HG03354 (cell line): ENCODE data around the gene ABR.
"Not testable (repeated sequence)": the region's sequence is repeated elsewhere in the genome, so short reads cannot be mapped to it uniquely, and the experiment has no call there.

ENCODE experiments used
- ATAC-seq: cut with Tn5 transposase; IDR thresholded peaks from one replicate; pipeline ENCODE4 v1.9.1; 2021; ENCODE audit warnings: mild to moderate bottlenecking; ENCODE audit not compliant: unreplicated experiment, poor library complexity, severe bottlenecking

ABR gene

DNA sequence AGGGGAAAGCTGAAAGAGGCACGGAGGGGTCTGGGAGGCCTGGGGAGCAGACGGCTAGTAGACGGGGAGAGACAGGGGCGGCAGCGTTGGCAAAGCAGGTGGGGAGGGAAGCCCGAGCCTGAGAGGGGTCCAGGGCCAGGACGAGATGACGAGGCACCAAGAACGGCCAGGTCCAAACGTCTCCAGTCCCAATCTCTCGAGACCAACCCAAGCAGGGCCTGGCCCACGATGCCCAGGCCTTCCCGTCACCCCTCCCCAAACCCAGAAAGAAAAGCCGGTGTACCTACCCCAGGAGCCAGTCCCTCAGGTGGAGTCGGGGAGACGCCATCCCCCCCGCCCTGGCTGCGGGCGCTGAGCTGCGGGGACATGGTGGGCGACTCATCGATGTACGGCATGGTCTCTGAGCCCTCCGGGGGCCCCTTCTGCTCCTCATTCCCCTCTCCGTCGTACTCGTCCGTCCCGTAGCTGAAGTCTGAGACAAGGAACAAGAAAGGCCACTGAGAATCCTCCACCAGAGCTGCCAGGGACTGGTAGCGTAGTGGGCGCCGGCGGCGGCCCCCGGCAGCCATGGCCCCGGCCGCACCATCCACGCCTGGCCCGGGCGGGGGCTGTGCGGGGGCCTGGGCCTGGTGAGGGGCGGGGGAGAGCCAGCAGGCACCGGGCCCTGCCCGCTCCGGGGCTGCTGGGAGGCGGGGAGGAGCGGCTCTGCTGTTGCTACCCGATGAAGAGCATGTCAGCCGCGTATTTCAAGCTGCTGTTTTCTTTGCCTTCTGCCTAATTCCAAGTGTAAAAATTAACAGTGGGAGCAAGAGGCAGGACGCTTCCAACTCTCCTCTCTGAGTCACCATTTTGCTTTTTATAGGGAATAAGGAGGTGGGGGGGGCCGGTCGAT, 54.6 kb downstream of the ABR start:
- no peak for ATAC-seq

DNA sequence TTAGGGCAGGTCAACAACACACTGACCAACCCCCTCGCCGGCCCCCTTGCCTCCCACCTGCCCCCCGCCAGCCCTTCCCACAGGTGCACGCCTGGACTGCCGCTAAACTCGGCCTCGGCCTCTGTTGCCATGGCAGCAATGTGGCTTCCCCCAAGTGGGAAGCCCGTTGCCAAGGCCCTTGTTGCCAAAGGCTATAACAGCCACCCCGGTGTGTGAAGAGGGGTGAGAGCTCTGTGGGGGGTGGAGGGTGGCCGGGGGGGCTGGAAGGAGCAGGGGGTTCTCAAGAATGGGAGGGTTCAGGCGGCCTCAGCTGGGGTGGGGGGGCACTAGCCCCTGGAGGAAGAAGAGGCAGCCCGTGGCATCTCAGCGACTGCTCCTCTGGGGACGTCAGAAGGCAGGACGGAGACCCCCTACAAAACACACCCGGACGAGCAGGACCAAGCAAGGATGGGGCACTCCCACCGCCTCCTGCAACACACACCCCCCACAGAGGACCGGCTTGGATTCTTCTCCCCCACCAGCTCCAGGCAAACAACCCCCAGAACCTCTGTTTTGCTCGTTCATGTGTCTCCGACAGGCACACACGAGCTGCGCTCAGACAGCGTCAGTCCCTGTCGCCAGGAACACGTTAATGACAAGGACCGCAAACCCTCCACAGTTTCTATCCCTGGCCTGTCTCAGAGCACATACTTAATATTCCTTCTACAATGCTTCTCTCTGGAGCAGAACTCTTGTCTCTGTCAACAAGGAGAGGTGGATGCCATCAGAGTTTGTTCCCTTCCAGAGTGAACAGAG, 55.7 kb downstream of the ABR start:
- no peak for ATAC-seq

DNA sequence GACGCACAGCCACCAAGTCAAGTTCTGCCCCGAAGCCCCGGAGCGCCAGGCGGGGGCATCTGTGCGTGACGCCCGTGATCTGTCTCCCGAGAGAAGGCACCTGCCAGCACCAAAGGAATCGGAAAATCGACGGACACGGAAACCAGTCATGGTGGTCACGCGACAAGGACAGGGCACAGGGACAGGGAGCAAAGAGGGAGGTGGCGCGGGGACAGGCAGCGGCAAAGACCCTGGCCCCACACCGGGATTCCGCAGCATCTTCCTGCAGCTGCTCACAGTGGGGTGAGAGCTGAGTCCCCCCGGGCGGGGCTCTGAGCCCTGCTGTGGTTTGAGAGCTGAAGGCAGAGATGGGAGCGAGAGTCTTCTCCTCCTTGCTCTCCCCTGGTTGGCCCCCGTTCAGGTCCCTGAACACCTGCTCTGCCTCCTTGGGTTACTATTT, 56.4 kb downstream of the ABR start:
- no peak for ATAC-seq

DNA sequence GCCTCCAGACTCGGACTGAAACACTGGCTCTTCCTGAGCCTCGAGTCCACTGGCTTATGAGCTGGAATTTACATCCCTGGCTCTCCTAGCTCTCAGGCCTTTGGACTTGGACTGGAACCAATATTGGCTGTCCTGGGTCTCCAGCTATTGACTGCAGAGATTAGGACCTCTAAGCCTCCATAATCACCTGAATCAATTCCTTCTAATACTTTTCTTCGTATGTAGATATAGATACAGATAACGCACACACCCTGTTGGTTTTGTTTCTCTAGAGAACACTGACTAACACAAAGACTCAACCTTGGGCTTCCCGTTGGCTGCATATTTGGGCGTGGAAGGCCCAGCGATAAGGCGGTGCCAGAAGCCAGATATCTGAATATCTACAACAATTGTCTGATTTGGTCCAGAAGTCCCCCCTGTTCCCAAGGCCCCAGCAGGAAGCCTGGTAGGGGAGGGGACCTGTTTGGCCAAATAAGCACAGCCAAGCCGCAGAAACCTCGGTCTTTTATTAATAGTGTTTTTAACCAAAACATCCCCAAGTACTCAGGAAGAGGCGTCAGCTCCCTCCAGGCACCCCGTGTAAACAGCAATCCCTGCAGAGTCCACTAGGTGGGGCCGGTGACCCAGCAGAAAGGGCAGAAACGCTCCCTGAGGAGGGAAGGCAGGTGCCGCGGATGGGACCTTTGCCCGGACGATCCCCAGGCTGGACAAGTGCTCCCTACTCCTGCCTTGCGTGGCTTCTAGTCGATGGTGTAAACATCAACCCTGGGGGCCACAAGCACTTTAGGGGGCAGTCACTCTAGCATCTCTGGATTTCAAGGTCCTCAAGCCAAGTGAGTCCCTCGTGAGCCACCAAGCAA, 57.0 kb downstream of the ABR start:
- no peak for ATAC-seq

DNA sequence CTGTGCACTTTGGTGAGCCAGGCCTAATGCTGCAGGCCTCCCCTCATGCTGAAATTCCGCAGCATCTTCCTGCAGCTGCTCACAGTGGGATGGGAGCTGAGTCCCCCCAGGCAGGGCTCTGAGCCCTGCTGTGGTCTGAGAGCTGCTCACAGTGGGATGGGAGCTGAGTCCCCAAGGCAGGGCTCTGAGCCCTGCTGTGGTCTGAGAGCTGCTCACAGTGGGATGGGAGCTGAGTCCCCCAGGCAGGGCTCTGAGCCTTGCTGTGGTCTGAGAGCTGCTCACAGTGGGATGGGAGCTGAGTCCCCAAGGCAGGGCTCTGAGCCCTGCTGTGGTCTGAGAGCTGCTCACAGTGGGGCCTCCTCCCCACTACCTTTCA, 58.4 kb downstream of the ABR start:
- ATAC-seq = not testable (repeated sequence)

DNA sequence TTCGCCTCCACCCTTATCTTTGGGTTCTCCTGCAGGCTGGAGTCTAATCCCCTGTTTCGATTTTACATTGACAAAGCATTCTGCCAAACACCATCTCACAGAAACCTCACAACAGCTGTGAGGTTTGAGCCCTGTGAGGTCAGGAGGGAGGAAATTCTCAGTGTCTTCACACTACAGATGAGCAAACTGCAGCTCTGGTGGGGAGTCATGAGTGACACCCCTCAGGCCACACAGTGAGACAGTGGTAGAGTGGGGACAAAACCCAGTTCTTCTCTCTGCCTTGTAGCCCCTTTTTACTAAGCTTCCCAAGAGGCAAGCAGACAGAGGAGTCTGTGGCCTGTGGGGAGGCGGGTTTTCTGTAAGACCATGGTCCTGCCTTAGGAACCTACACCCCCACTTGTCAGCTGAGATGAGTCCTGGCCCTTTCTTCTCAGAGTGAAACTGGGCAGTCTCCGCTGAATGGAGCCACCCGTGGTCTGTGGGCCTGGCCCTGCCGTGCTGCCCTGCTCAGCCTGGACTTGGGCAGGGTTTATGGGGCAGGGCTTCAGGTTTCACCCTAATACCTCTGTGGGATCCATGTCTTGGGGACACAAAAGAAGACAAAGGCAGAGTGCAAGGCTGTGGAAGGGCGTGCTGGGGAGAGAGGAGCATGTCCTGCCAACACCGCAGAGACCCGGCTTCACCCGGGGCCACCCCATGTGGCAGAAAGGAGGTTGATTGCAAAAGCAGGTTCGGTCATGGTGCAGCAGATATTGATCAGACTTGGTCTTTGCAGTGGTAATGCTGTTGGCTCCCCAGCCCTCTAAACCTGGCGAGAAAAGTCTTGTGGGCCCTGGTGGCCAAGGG, 59.0 kb downstream of the ABR start:
- ATAC-seq = no peak

DNA sequence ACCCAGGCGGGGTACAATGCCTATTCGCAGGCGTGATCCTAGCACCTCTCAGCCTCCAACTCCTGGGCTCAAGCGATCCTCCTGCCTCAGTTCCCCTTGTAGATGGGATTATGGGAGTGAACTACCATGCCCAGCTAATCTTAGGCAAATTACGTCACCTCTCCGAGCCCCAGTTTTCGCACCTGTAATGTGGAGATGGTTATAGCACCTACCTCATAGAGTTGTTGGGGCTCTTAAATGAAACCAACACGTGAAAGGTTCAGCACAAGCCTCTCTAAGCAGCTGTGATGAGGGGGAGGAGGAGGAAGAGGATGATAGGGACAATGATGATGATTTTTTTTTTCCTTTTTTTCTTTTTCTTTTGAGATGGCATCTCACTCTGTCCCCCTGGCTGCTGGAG, 59.9 kb downstream of the ABR start:
- no peak for ATAC-seq

DNA sequence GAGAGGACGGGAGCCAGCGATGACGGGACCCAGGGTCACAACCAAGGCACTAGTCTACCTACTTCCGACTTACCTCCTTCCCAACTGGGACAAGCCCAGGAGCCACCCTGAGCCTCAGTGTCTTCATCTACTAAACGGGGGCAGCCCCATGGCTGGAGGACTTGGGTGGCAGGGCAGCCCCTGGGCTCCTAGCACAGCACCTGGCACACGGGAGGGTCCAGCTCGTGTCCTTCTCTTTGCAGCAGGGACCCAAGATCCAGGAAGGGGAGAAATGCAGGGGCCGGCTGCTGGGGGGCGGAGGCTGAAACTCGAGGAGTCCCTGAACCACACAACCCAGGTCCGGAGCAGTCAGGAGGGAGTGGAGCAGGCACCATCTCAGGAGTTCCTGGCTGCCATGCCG, 63.2 kb downstream of the ABR start:
- no peak for ATAC-seq

DNA sequence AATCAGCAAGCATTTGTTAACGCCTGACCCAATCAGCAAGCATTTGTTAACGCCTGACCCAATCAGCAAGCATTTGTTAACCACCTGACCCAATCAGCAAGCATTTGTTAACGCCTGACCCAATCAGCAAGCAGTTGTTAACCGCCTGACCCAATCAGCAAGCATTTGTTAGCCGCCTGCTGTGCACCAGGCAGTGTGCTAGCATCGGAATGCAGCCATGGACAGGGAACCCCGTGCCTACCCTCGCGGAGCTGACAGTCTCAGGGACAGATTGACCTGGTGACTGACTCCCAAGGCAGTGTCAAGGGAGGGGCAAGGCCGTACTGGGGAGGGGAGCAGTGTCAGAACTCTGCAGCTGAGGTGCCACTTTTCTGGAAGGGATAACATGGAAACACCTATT, 66.9 kb downstream of the ABR start:
- no peak for ATAC-seq

DNA sequence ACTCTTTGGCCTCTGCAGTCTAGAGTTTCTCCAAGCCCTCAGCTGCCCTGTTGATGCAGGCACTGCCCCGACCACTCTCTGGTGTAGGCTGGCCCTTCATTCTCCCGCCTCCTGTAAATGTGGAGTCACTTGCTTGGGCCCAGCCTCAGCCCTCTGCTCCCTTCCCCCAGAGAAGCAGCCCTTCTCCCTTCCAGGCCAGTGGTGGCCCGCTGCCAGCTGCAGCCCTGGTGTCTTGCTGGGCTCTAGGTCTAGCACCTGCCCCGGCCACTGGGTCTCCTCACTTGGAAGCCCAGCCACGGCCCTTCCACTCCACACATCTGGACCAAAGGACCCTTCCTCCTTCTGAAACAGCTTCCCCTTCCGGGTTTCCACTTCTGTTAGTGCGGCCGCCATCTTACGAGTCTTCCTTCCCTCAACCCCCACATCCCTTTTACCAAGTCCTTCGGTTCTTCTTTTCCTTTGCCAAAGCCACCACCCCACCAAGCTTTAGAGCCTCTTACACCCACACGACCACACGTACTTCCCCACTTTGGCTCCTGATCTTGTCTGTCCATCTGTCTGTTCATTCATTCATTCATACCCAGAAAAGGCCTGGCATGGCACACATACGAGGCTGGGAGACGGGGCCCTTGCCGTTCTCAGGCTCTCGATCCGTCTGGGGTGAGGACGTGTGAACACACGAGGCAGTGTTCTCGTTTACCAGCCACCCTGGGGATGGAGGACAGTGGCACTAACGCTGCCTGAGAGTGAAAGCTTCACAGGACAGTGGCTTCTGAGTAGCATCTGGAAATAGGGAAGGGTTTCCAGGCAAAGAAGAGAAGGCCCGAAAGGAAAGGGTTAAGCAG, 68.0 kb downstream of the ABR start:
- no peak for ATAC-seq

DNA sequence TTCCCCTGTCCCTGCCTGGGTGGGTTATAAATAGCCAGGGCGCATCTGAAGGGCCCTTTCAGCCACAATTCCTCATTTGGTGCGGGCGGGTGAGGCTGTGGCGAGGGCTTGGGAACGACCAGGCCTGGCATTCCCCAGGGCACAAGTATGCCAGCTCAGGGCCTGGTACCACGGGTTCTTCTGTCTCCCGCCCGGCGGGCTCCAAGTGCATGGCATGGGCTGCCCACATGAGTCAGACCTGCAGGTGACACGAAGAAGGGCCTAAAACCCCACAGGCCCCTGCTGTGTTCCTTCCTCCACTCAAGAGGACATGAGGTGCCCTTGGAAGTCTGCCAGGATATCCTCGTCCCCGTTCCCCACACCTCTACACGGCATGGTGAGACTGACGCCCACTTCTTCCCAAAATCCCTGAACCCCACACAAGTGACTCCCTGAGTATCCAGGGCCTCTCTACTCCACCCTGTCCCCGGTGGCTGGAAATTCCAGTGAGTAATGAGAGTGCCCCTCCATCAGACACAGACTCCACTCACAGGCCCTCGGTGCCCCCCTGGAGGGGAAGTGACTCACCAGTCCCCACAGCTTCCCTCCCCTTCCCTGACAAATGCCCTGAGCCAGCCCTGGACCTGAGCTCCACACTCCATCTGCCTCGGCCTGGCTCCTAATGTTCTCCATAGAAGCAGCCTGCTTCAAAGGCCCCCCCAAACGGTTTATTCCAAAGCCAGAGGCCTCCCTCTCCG, 68.8 kb downstream of the ABR start:
- ATAC-seq = no peak

DNA sequence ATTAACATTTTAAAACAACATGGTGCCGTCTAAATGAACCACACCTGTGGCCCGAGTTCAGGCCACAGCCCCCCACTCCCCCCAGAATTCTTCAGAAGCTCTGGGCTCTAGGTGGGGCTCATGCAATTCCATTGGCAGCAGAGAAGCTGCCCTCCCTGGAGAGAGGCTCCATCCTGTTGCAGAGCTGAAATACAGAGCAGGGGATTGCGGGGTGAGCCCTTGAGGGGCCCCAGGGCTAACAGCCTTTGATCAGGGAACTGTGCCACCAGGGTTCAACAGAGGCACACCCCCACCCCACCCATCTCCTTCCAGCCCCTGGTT, 69.3 kb downstream of the ABR start:
- no peak for ATAC-seq

DNA sequence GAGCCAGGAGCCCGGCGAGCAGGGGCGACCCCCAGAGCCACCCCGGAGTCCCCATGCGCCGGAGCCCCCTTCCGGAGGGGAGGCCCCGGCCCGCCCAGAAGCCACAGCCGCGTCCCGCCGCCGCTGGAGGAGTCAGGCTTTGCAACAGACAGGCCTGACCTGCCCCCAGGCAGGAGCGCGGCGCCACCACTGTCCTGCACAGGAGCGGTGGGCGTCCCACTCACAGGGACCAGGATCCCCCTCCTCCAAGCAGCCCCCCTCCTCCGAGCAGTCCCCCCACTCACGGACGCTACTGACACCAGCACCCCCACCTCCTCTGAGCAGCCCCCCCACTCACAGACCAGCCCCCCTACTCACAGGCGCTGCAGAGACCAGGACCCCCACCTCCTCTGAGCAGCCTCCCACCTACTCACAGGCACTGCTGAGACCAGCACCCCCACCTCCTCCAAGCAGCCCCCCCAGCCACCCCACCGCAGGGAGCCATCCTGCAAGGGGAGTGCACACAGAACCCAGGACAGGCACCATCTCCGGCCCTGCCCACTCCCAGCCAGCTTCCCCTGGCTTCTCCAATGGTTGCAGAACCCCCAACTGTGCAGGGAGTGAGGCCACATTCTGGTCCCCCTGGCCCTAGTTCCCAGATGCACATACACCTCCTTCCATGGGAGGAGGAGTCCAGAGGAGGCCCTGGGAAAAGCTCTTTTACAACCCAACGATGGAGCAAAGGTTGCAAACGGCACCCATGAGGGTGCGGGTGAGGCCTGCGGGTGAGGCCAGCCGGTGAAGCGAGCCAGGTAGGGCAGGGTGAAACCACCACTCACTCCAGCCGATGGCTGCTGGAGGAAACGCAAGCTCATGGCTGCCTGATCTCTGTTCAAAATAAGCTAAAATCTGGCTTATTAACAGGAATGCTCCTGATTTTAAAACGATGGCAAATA, 69.9 kb downstream of the ABR start:
- ATAC-seq = peak; percentile 47

DNA sequence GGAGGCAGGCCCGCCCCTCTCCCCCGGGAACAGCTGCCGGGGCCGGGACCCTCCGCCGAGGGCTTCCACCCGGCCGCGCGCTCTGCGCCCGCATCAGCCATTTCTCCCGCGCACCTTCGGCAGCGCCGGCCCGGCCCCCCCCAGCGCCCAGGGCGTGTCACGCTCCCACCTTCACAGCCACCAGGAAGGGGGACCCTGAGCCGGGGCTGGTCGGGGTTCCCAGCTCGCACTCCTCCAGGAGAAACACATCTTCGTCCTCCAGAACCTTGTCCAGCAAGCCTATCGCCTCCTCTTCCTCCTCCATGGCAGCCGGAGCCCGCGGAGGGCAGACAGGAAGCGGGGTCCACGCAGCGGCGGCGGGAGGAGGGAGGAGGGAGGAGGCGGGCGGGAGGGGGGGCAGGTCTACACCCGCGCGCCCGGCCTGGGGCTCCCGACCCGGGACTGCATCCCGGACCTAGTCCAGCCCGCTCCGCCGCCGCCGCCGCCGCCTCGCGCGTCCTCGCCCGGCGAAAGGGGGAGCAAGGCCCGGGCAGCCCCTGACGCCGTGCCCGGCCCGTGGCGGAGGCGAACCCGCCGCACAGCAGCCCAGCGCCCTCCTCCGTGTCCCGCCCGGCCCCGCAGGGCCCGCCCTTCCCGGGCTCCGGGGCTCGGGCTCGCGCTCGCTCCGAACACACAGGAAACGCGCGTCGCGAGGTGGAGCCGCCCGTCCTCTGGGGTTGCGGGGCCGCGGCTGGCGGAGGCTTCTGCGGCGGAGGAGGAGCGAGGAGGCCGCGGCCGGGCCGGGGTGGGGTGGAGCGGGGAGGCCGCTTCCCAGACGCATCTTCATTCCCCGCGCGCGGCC, 70.8 kb downstream of the ABR start:
- ATAC-seq = peak; percentile 51

DNA sequence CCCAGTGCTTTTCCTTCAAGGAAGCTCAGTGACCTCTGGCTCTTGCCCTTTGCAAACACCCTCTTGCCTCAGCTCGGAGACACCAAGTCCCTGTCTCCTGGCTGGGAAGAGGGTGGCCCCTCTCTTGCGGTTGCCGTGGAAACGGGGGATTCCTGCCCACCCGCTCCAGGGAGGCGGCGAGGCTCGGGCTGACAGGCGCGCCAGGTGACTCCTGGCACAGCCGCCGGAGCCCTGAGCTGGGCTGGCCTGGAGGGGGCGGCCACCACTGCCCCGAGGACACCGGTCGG, 71.4 kb downstream of the ABR start:
- peak; percentile 28 for ATAC-seq

DNA sequence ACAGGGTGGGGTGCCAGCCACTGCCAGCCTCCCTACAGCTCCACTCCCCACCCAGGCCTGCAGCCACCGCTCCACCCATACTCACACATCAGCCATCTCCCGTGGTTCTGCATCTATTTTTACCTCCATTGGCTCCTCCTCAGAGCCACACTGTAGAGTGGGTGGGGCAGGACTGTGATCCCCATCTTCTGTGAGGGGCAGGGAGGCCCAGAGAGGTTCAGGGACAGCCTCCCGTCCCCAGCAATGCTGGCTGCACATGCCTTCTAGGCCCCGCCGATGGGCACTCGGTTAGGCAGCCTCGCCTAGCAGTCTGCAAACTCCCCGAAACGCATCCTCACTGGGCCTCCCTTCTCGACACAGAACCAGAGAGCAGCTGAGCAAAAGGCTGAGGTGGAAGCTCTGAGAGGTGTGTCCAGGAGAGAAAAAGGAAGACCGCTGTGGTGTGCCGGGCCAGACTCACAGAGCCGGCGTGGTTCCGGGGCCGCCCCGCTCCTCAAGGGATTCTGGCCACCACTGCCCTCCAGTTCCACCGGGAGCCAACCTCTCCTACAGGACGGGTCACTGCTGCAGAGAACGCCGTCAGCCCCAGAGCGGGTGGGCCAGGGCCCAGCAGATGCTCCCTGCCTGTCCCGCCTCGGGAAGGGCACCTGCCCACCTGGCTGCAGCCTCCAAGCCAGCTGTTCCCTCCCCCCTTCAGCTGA, 71.9 kb downstream of the ABR start:
- ATAC-seq = no peak
